Testis (tissue), 3 donors: ENCODE results near the gene RNF225. TPM values are rescaled to one million over a fixed set of nuclear protein-coding genes. Genes with fewer than 3 reads are reported as not detected.

Experiments
- DNase-seq: peaks from one replicate; pipeline ENCODE4 v3.0.0-alpha.2; 2019
- H3K27ac ChIP-seq, 2 donors: fragments of 200-600 bp; sonication (generic); one replicate each; pipeline ENCODE4 v1.5.1; 2019
- H3K27me3 ChIP-seq: fragments of 200-600 bp; sonication (generic); one replicate; pipeline ENCODE4 v1.5.1; 2019
- H3K36me3 ChIP-seq: fragments of 200-600 bp; sonication (generic); one replicate; pipeline ENCODE4 v1.5.1; 2017; ENCODE audit warnings: low read depth; ENCODE audit errors: missing control alignments
- H3K4me1 ChIP-seq: fragments of 200-600 bp; sonication (generic); one replicate; pipeline ENCODE4 v1.5.1; 2019
- H3K4me3 ChIP-seq, 2 donors: fragments of 200-600 bp; sonication (generic); one replicate each; pipeline ENCODE4 v1.5.1; 2017 to 2019
- H3K9me3 ChIP-seq: fragments of 200-600 bp; sonication (generic); one replicate; pipeline ENCODE4 v1.5.1; 2017
- CTCF ChIP-seq, 3 experiments: fragments of 450-650 bp in 2 of 3; fragments of 200-600 bp in 1 of 3; sonication (generic) in 1 of 3; IDR thresholded peaks; one replicate each; pipeline ENCODE4 v1.5.1; 2016 to 2019; ENCODE audit warnings: antibody characterized with exemption in 3 of 3, mild to moderate bottlenecking in 2 of 3, moderate library complexity in 1 of 3
- POLR2A ChIP-seq: fragments of 450-650 bp; IDR thresholded peaks from one replicate; pipeline ENCODE4 v1.6.1; 2017; ENCODE audit warnings: antibody characterized with exemption, mild to moderate bottlenecking, moderate library complexity
- WGBS, 2 donors: methylation state at CpG; one replicate each; pipeline ENCODE4 v1.1.5; 2018; 5-methylcytosine and 5-hydroxymethylcytosine counted together
- intact Hi-C: fragments of 100-400 bp; cut with DNase I; formaldehyde crosslinking; loops from one replicate; pipeline ENCODE4 v1.15.1; 2023; ENCODE audit warnings: low total_unique reads
- polyA plus RNA-seq: library from polyadenylated mRNA; stranded (reverse); fragments of 350-450 nt; fragmentation: Illumina TruSeq; extraction: RNeasy Lipid Tissue Mini Kit (QIAGEN cat#74804); gene quantifications from one replicate; pipeline ENCODE4 v1.2.3, GENCODE V29; 2014; ENCODE audit warnings: low read depth, low replicate concordance; ENCODE audit not compliant: insufficient read depth
- total RNA-seq, 2 donors: library from RNA; depleted of rRNA; stranded (reverse); fragments of >200 nt; gene quantifications; one replicate each; pipeline ENCODE4 v1.2.3, GENCODE V29; 2016

The RNF225 gene
- total and polyA plus RNA-seq, 3 donors from 2014 or later, result not detected

DNA sequence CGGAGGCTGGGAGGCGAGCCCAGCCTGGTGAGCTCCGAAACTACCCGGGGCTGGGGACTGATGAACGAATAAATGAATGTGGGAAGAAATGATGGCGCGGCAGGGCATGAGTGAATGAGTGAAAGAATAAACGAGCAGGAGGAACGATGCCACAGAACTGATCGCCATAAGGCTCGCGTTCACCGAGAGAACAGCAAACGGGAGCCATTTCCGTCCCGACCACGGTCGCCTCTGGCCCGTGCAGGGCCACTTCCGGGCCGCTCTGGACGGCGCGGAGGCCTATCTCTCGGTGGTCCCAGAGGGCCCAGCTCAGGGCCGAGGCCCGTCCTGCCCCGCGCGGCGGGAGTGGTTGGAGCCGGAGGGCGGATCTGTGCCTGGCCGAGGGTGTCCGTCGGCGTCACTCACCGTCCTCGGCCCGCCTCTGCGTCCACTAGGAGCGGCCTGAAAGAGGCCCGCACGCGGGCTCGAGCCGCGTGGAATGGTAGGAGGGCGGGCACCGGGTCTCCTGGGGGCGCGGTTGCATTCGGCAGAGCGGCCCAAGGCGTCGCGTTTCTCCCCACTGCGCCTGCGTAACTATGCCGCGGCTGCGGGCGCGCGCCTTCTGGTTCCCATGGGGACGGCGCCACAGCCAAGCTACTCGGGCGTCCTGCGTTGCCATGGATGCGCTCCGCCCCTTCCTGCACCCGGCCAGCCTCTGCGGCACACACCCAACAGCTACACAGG, 33.0 kb upstream of the RNF225 start, which contains the start of gene ZNF497:
Gene ZNF497, minus strand, starts transcription at position 480 of the 723 bp plus-strand sequence. CDS start 5,116 bp downstream, outside the sequence.
- H3K36me3 ChIP-seq, result no peaks in the 10 kb centered on the region
- 0% methylated on average over 11 to 62 of the region's 74 CpGs for WGBS, 2 donors
- H3K27ac ChIP-seq, result peak within 1 kb of the TSS; percentile 87 to 88
- intact Hi-C loops, result no loop called here
- peak; percentile 98 for DNase-seq
- H3K9me3 ChIP-seq, result no peaks in the 10 kb centered on the region
- peak within 1 kb of the TSS; percentile 75 to 89 for H3K4me3 ChIP-seq
- no peaks in the 10 kb centered on the region for H3K4me1 ChIP-seq
- H3K27me3 ChIP-seq, result no peaks in the 10 kb centered on the region
- TF ChIP-seq CTCF (IDR thresholded peaks at IDR 0.05) (peak in 1 of 3 experiments; percentile 19), POLR2A (no peak)

GRCh38 chr19:58364146-58364545, 31.3 kb upstream of the RNF225 start:
- no peaks in the 10 kb centered on the region for H3K4me1 ChIP-seq
- H3K27ac ChIP-seq, result no peak overlapping the region
- H3K27me3 ChIP-seq, result no peaks in the 10 kb centered on the region
- DNase-seq, result no peak
- no peaks in the 10 kb centered on the region for H3K9me3 ChIP-seq
- no peak for TF ChIP-seq CTCF (IDR thresholded peaks at IDR 0.05)
- TF ChIP-seq POLR2A, result no peak
- no peak overlapping the region for H3K4me3 ChIP-seq
- intact Hi-C loops, result no loop called here
- H3K36me3 ChIP-seq, result no peaks in the 10 kb centered on the region
- WGBS, 2 donors, result 88 to 90% methylated on average over 3 to 5 of the region's 5 CpGs

DNA sequence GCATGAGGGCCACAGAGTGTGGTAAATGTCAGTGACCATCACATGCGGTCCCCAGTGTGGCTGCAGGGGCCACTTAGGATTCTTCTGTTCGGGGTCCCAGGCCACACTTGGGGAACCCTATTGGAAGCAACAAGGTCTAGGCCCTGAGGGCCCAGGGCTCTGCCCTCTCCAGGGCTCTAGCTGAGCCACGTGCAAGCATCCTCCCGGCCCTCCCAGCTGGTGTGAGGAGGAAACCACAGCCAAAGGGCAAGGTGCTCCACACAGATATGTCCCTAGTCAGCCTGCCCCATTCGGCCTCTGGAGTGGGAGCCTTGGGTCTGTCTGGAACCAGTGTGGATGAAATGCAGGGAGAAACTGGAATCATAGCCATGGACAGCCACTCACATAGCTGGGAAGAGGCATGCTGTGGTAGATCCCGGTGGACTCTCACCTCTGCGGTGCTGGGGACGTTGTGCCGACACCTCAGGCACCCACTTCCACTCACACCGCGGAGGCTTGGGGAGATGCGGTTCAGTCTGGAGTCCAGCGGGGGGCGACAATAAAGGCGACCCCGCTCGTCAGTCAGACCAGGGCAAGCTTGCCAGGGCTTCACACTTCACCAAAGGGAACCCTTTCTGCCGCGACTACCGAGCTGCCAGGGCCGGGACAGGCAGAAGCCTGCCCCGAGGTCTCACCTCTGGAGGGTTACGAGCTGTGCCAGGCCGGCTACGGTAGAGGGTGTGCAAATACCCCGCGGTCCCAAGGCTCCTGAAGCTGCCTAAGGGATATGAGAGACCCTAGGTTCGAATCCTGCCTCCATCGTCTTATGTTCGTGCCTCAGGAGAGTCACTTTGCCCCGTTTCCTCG, 28.6 kb upstream of the RNF225 start:
- Histone ChIP-seq H3K4me3 (peak overlapping the region in 1 of 2 donors; percentile 48), H3K4me1 (no peaks in the 10 kb centered on the region), H3K36me3 (no peaks in the 10 kb centered on the region), H3K27me3 (no peaks in the 10 kb centered on the region), H3K27ac (peak overlapping the region in 1 of 2 donors; percentile 16), H3K9me3 (no peaks in the 10 kb centered on the region)
- intact Hi-C loops, result no loop called here
- TF ChIP-seq POLR2A (no peak), CTCF (IDR thresholded peaks at IDR 0.05) (no peak)
- DNase-seq, result no peak
- 77 to 83% methylated on average over 19 to 32 of the region's 32 CpGs for WGBS, 2 donors

- 63 to 68% methylated on average over 44 to 88 of the region's 106 CpGs for WGBS, 2 donors
- H3K36me3 ChIP-seq, result no peaks in the 10 kb centered on the region
- H3K9me3 ChIP-seq, result no peaks in the 10 kb centered on the region
- no peak for TF ChIP-seq CTCF (IDR thresholded peaks at IDR 0.05)
- peak; percentile 37 for DNase-seq
- no peaks in the 10 kb centered on the region for H3K27me3 ChIP-seq
- peak overlapping the region; percentile 21 to 48 for H3K4me3 ChIP-seq
- intact Hi-C loops, result no loop called here
- H3K27ac ChIP-seq, result peak overlapping the region in 1 of 2 donors; percentile 16
- peaks cover 6% of the 10 kb centered on the region for H3K4me1 ChIP-seq
Measured at GRCh38 chr19:58367698-58368454, 27.6 kb upstream of the RNF225 start.
